HEK293T (cell line): ENCODE measurements around the gene ETFRF1.

ENCODE experiments used
- BHLHE40 ChIP-seq: fragments of 450-650 bp; IDR thresholded peaks from 2 replicates; pipeline ENCODE4 v1.6.1; 2016; ENCODE audit warnings: mild to moderate bottlenecking, moderate library complexity, borderline replicate concordance
- ELF4 ChIP-seq: fragments of 450-650 bp; IDR thresholded peaks from 2 replicates; pipeline ENCODE4 v1.6.1; 2017; ENCODE audit warnings: antibody characterized with exemption
- L3MBTL2 ChIP-seq: fragments of 450-650 bp; conservative IDR thresholded peaks from 2 replicates; pipeline ENCODE4 v1.6.1; 2016; ENCODE audit warnings: mild to moderate bottlenecking
- SUZ12 ChIP-seq: fragments of 450-650 bp; IDR thresholded peaks from 2 replicates; pipeline ENCODE4 v1.6.1; 2016; ENCODE audit warnings: mild to moderate bottlenecking
- TF ChIP-seq, protein P1 (sequence below): fragments of 450-650 bp; IDR thresholded peaks from 2 replicates; pipeline ENCODE4 v1.6.1; 2016

GRCh38 chr12:25194214-25194613 lies 823 bp upstream of the ETFRF1 start:
- TF ChIP-seq SUZ12 (no peak), BHLHE40 (no peak), ELF4 (no peak), L3MBTL2 (no peak)
- TF ChIP-seq, protein P1, sequence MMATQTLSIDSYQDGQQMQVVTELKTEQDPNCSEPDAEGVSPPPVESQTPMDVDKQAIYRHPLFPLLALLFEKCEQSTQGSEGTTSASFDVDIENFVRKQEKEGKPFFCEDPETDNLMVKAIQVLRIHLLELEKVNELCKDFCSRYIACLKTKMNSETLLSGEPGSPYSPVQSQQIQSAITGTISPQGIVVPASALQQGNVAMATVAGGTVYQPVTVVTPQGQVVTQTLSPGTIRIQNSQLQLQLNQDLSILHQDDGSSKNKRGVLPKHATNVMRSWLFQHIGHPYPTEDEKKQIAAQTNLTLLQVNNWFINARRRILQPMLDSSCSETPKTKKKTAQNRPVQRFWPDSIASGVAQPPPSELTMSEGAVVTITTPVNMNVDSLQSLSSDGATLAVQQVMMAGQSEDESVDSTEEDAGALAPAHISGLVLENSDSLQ, result no peak
